DMS 273 (cell line): ENCODE results near the gene NCOA3.
"Not testable (repeated sequence)": the region's sequence is repeated elsewhere in the genome, so short reads cannot be mapped to it uniquely, and the experiment has no call there.

Experiments used
- DNase-seq: peaks from one replicate; lab custom pipeline; 2025; ENCODE audit not compliant: unreplicated experiment; lab: John Stamatoyannopoulos, UW

Gene NCOA3

GRCh38 chr20:47561603-47562583 is 60.2 kb downstream of the NCOA3 start:
- no peak for DNase-seq

GRCh38 chr20:47566269-47566668 is 64.6 kb downstream of the NCOA3 start:
- no peak for DNase-seq

DNA sequence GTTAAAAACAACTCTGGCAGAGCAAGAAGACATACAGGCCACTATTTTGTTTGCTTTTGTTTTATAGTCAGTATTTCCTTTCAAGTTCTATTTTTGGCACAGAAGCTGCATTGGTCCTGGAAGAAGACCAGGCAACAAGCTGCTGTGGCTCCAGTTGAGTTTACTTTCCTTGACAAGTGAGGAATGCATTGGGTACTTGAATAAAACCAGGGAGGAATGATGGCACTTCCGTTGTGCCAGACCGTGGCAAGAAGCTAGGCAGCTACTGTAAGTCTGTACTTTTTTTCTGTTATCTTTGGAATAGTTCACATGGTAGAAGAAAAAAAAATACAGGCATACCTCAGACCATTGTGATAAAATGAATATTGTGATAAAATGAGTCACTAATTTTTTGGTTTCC is 66.3 kb downstream of the NCOA3 start:
- peak; percentile 21 for DNase-seq

DNA sequence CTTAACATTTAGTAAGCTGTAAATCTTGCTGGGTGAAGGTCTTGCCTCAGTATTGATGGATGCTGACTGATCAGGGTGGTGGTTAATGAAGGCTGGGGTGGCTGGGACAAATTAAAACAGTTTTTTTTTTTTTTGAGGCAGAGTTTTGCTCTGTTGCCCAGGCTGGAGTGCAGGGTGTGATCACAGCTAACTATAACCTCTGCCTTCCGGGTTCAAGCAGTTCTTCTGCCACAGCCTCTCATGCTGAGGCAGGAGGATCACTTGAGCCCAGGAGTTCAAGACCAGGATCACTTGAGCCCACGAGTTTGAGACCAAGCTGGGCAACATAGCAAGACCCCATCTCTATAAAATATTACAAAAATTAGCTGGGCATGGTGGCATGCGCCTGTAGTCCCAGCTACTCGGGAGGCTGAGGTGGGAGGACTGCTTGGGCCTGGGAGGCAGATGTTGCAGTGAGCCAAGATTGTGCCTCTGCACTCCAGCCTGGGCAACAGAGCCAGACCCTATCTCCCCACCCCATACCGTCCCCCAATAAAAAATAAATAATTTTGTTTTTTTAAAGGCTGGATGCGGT is 67.2 kb downstream of the NCOA3 start:
- no peak for DNase-seq

DNA sequence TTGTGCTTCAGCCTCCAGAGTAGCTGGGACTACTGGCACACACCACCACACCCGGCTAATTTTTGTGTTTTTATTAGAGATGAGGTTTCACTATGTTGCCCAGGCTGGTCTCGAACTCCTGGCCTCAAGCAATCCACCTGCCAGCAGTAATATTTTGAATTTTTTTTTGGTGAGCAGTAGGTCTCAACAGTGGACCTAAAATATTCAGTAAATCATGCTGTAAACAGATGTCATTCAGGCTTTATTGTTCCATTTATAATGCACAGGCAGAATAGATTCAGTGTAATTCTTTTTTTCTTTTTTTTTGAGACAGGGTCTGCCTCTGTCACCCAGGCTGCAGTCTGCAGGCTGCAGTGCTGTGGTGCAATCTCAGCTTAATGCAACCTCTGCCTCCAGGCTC is 69.7 kb downstream of the NCOA3 start:
- no peak for DNase-seq

- DNase-seq: no peak
Observed at GRCh38 chr20:47572105-47572729, 70.5 kb downstream of the NCOA3 start.

DNA sequence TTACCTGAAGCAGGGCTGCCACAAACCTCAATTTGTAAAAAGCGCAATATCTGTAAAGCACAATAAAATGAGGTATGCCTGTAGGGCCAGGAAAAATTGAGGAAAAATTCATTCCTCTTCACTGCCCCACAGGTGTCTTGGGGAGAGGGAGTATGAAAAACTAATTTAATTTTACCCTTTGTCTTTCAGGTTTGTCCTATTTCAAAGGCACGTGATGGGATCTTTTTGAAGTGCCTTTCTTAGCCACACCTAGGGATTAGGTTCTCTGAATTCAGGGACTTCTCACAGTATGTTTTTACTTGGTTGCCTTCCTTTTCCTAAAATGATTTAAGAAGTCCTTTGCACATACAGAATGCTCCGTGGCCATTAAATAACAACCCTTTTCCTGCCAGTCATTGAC is 71.9 kb downstream of the NCOA3 start:
- DNase-seq: no peak

DNA sequence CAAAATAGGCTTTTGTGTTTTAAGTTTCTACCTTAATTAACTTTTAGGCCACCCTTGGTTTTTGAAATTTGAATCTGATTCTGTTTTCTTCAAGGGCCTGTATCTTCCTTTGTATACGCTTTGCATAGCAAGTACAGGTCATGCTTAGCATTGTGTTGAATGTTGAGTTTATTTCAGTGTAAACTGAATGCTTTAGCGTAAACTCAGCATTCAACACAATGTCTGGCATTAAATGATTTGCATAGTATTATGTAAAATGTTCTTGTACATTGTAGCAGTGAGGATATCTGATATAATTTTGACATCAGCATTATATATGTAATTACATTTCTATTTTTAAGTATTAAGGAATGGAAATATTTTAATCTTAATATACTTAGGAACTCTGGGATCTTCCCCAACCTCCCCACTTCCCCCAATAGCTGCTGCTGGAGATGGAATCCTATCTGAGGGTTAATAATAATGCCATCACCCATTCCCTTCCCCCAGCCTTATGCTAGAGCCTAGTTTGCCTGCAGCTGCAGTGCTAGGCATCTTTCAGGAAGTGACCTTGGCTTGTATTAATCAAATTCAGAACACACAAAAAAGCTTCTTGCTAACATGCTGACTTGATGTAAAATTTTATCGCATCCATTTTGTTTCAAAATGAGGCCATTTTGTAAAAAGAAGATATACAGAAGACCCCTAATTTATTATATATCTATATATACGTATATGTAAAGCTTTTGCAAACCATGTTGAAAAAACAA is 73.1 kb downstream of the NCOA3 start:
- DNase-seq: peak; percentile 58

- peak; percentile 69 for DNase-seq
Observed at GRCh38 chr20:47576516-47577033, 74.9 kb downstream of the NCOA3 start.

DNA sequence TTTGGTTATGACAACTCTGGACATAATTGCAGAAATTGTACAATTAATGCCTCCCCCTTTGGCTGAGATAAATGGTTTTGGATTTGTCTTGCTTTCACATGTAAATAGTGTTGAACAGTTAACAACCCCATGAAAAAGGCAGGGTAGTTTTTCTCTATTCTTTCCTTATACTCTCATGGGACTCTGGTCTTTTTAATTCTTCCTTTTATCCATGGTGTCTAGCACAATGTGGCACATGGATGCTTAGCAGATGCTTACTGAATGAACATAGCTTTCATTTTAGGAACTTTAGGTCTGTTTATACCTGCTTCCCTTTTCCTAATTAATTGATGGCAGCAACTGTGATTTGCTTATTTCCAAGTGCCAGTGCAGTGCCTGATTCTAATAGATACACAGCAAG is 75.6 kb downstream of the NCOA3 start:
- DNase-seq: no peak

GRCh38 chr20:47578543-47578942 is 76.9 kb downstream of the NCOA3 start:
- no peak for DNase-seq

DNA sequence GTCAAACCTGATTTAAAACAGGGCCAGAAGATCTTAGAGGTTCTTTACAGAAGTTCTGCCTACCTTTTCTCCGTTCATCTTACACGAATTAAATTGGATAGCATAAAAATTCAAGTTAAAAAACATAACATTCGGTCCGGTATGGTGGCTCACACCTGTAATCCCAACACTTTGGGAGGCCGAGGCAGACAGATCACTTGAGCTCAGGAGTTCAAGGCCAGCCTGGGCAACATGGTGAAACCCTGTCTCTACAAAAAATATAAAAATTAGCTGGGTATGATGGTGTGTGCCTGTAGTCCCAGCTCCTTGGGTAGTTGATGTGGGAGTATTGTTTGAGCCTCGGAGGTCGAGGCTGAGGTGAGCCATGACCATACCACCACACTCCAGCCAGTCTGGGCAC is 79.0 kb downstream of the NCOA3 start:
- not testable (repeated sequence) for DNase-seq

- no peak for DNase-seq
Observed at GRCh38 chr20:47581090-47581489, 79.4 kb downstream of the NCOA3 start.

- DNase-seq: no peak
Observed at GRCh38 chr20:47583551-47583950, 81.9 kb downstream of the NCOA3 start.

DNA sequence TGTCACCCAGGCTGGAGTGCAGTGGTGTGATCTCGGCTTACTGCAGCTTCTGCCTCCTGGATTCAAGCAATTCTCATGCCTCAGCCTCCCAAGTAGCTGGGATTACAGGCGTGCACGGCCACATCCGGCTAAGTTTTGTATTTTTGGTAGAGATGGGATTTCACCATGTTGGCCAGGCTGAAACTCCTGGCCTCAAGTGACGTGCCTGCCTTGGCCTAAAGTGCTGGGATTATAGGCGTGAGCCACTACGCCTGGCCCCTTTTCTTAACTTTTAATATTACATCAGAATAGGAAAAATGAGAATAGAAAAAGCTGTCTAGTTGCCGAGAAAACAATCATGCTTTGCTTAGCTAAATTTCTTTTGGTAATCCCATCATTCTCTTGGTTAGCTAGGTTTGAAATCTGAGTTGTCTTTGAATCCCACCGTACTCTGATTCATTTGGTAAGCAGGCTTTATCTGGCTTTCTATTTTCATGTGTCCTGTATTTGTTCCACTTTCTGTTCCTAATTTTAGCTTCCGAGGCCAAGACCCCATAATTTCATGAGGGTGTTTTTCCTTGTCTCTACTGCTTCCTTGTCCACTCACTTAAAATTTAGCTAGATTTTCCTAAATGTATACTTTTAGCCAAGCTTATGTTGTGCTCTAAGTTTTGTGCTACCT is 83.5 kb downstream of the NCOA3 start:
- no peak for DNase-seq

GRCh38 chr20:47586649-47587294 is 85.1 kb downstream of the NCOA3 start:
- peak; percentile 77 for DNase-seq

DNA sequence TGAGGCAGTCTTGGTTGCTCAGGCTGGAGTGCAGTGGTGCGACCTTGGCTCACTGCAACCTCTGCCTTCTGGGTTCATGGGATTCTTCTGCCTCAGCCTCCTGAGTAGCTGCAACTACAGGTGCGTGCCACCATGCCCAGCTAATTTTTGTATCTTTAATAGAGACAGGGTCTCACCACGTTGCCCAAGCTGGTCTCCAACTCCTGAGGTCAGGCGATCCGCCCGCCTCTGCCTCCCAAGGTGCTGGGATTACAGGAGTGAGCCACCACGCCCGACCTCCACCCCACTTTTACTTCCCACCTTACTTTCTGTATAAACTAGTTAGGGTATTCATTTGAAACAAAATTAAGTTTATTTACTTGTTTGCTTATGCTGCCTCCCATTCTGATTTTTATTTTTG is 86.5 kb downstream of the NCOA3 start:
- no peak for DNase-seq

- DNase-seq: no peak
Observed at GRCh38 chr20:47591231-47591630, 89.5 kb downstream of the NCOA3 start.

DNA sequence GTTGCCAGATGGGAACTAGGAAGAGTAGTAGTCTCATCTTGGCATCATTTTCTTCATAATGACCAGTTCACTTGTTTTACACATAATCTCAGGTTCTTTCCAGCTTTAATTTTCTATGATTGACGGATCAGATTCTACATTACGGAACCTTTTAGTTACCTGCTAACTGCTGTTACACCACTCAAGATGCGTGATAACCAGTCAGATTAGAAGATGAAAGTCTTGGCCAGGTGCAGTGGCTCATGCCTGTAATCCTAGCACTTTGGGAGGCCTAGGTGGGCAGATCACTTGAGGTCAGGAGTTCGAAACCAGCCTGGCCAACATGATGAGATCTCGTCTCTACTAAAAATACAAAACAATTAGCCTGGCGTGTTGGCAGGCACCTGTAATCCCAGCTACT is 92.5 kb downstream of the NCOA3 start:
- no peak for DNase-seq

- not testable (repeated sequence) for DNase-seq
Observed at GRCh38 chr20:47595138-47595537, 93.5 kb downstream of the NCOA3 start.
